A549 (cell line): ENCODE results near the gene TRAF3IP1. TPM values are rescaled to one million over a fixed set of nuclear protein-coding genes. Genes with fewer than 3 reads are reported as not detected.
A peak's percentile ranks its signal among the peaks of the same experiment; 100 is the strongest.

ENCODE experiments used
- ATAC-seq, 2 experiments: fragments of 200-7000 bp in 1 of 2; fragments of >200 bp in 1 of 2; cut with Nextera tagmentation in 1 of 2; cut with Tn5 transposase in 1 of 2; 3 replicates each; pipeline versions ENCODE4 v1.8.0 to v1.9.1; 2018 to 2020; ENCODE audit warnings: mild to moderate bottlenecking in 1 of 2, moderate library complexity in 1 of 2
- CTCF ChIA-PET: fragments of 300-600 bp; sonication (Branson Sonifier 250); formaldehyde crosslinking; extraction: SDS; loops from one replicate; lab custom pipeline; 2021; ENCODE audit warnings: antibody characterized with exemption, inconsistent platforms; lab: Yijun Ruan, JAX
- POLR2A ChIA-PET: fragments of 350-600 bp; formaldehyde crosslinking; extraction: SDS; loops from one replicate; lab custom pipeline; 2021; ENCODE audit warnings: antibody characterized with exemption, inconsistent platforms; lab: Yijun Ruan, JAX
- DNase-seq, 2 experiments: peaks; one replicate each; pipeline versions ENCODE4 v3.0.0 to v3.0.0-alpha.2; 2011 to 2016; ENCODE audit warnings: low read depth in 1 of 2, low spot score in 1 of 2
- FAIRE-seq: peaks from 2 replicates; lab custom pipeline; 2011; peaks lifted over from hg19 to GRCh38; lab: Jason Lieb, UNC
- H3K27ac ChIP-seq, 2 experiments: fragments of >200 bp; sonication (Bioruptor Twin); formaldehyde crosslinking; 3 replicates each; pipeline ENCODE4 v1.5.1; 2016 to 2017
- H3K4me1 ChIP-seq: fragments of >200 bp; sonication (Bioruptor Twin); formaldehyde crosslinking; 3 replicates; pipeline ENCODE4 v1.6.1; 2016
- H3K4me2 ChIP-seq: fragments of >200 bp; sonication (Bioruptor Twin); formaldehyde crosslinking; 3 replicates; pipeline ENCODE4 v1.6.1; 2016
- H3K4me3 ChIP-seq: fragments of >200 bp; sonication (Bioruptor Twin); formaldehyde crosslinking; 3 replicates; pipeline ENCODE4 v1.5.1; 2016
- H3K9me3 ChIP-seq: fragments of >200 bp; sonication (Bioruptor Twin); formaldehyde crosslinking; 3 replicates; pipeline ENCODE4 v1.6.1; 2016
- FOXS1 ChIP-seq: fragments of 250-450 bp; sonication (Bioruptor Pico); IDR thresholded peaks from 2 replicates; pipeline ENCODE4 v1.5.0; 2020; ENCODE audit warnings: mild to moderate bottlenecking, moderate library complexity
- GATA3 ChIP-seq: IDR thresholded peaks from 2 replicates; pipeline ENCODE4 v1.6.1; 2012; ENCODE audit warnings: borderline replicate concordance
- HOXB13 ChIP-seq: fragments of 250-450 bp; sonication (Bioruptor Pico); IDR thresholded peaks from 2 replicates; pipeline ENCODE4 v1.5.0; 2020; ENCODE audit warnings: low read depth, mild to moderate bottlenecking, moderate library complexity
- JUN ChIP-seq, 2 experiments: fragments of >200 bp; sonication (Bioruptor Twin); formaldehyde crosslinking; IDR thresholded peaks; 2 replicates in 1 of 2; 3 replicates in 1 of 2; pipeline ENCODE4 v1.6.1; 2016 to 2017
- KDM1A ChIP-seq: fragments of 200-600 bp; sonication (generic); IDR thresholded peaks from 2 replicates; pipeline ENCODE4 v1.6.1; 2016; ENCODE audit warnings: low read depth, mild to moderate bottlenecking
- KDM5A ChIP-seq: fragments of 200-600 bp; sonication (generic); IDR thresholded peaks from 2 replicates; pipeline ENCODE4 v1.6.1; 2016; ENCODE audit warnings: antibody characterized with exemption, mild to moderate bottlenecking
- MAFK ChIP-seq: fragments of 450-650 bp; IDR thresholded peaks from 2 replicates; pipeline ENCODE4 v1.6.1; 2014; ENCODE audit not compliant: partially characterized antibody
- MYC ChIP-seq: IDR thresholded peaks from 2 replicates; pipeline ENCODE4 v1.6.1; 2012; ENCODE audit warnings: mild to moderate bottlenecking, inconsistent platforms, low read length, improper control_type of control experiment, borderline replicate concordance
- POLR2A ChIP-seq: IDR thresholded peaks from 2 replicates; pipeline ENCODE4 v1.6.1; 2012; ENCODE audit warnings: mild to moderate bottlenecking, low read length
- ZFP36 ChIP-seq: fragments of 450-650 bp; IDR thresholded peaks from 2 replicates; pipeline ENCODE4 v1.6.1; 2014; ENCODE audit warnings: borderline replicate concordance; ENCODE audit not compliant: partially characterized antibody
- ZSCAN20 ChIP-seq: fragments of 250-450 bp; sonication (Bioruptor Pico); IDR thresholded peaks from 2 replicates; pipeline ENCODE4 v1.8.0; 2022; ENCODE audit warnings: mild to moderate bottlenecking, moderate library complexity
- WGBS: methylation state at CpG from one replicate; pipeline ENCODE4 v1.1.6; 2017; ENCODE audit errors: missing lambda C conversion rate; 5-methylcytosine and 5-hydroxymethylcytosine counted together
- polyA plus RNA-seq, 4 experiments: library from polyadenylated mRNA; depleted of rRNA in 3 of 4; stranded (reverse); fragments of >200 nt; fragmentation: RNase III in 1 of 4; extraction: RNeasy Plus Mini Kit Qiagen cat#74134 plus additional on column Dnase treatment in 1 of 4; gene quantifications; 2 replicates in 3 of 4; 3 replicates in 1 of 4; pipeline ENCODE4 v1.2.3, GENCODE V29; 2011 to 2017
- TF ChIP-seq, protein P1 (sequence below): fragments of >200 bp; sonication (Bioruptor Twin); formaldehyde crosslinking; IDR thresholded peaks from 3 replicates; pipeline ENCODE4 v1.5.1; 2016
- TF ChIP-seq, protein P2 (sequence below): fragments of >200 bp; sonication (Bioruptor Twin); formaldehyde crosslinking; IDR thresholded peaks from 3 replicates; pipeline ENCODE4 v1.6.1; 2016
- TF ChIP-seq, protein P3 (sequence below): fragments of >200 bp; sonication (Bioruptor Twin); formaldehyde crosslinking; IDR thresholded peaks from 2 replicates; pipeline ENCODE4 v1.6.1; 2016
- TF ChIP-seq, protein P4 (sequence below): fragments of 200-600 bp; sonication (generic); IDR thresholded peaks from 2 replicates; pipeline ENCODE4 v1.6.1; 2016; ENCODE audit warnings: antibody characterized with exemption, mild to moderate bottlenecking, moderate library complexity

Gene TRAF3IP1
- polyA plus RNA-seq, 2 of the 4 experiments (the other 2 are of a cell fraction): 10.6 to 19.2 TPM

DNA sequence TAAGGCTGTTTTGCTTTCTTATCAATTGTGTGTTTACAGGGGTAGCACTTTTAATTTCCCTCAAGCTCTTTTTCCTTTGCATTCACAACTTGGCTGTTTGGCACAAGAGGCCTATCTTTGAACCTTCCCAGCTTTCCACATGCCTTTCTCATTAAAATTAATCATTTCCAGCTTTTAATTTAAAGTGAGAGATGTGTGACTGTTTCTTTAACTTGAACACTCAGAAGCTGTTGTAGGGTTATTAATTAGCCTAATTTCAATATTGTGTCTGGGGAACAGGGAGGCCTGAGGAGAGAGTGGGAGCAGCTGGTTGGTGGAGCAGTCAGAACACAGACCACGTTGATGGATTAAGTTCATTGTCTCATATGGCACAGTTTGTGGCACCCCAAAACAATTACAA is 111.1 kb downstream of the TRAF3IP1 start:
- H3K4me1 ChIP-seq: peaks cover 28% of the 10 kb centered on the region; the same call in 2 of the 3 replicates
- FAIRE-seq: no peak
- no peaks in the 10 kb centered on the region for H3K9me3 ChIP-seq
- H3K4me2 ChIP-seq: no peak overlapping the region
- TF ChIP-seq ZFP36: no peak
- TF ChIP-seq MYC: no peak
- no peak for TF ChIP-seq JUN (IDR thresholded peaks at IDR 0.05)
- TF ChIP-seq FOXS1 (CRISPR knock-in tag): no peak
- TF ChIP-seq GATA3: no peak
- TF ChIP-seq, protein P1, sequence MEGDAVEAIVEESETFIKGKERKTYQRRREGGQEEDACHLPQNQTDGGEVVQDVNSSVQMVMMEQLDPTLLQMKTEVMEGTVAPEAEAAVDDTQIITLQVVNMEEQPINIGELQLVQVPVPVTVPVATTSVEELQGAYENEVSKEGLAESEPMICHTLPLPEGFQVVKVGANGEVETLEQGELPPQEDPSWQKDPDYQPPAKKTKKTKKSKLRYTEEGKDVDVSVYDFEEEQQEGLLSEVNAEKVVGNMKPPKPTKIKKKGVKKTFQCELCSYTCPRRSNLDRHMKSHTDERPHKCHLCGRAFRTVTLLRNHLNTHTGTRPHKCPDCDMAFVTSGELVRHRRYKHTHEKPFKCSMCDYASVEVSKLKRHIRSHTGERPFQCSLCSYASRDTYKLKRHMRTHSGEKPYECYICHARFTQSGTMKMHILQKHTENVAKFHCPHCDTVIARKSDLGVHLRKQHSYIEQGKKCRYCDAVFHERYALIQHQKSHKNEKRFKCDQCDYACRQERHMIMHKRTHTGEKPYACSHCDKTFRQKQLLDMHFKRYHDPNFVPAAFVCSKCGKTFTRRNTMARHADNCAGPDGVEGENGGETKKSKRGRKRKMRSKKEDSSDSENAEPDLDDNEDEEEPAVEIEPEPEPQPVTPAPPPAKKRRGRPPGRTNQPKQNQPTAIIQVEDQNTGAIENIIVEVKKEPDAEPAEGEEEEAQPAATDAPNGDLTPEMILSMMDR: no peak
- no peak for TF ChIP-seq POLR2A
- TF ChIP-seq HOXB13 (CRISPR knock-in tag): no peak
- TF ChIP-seq ZSCAN20: no peak
- TF ChIP-seq MAFK: no peak
- TF ChIP-seq, protein P2, sequence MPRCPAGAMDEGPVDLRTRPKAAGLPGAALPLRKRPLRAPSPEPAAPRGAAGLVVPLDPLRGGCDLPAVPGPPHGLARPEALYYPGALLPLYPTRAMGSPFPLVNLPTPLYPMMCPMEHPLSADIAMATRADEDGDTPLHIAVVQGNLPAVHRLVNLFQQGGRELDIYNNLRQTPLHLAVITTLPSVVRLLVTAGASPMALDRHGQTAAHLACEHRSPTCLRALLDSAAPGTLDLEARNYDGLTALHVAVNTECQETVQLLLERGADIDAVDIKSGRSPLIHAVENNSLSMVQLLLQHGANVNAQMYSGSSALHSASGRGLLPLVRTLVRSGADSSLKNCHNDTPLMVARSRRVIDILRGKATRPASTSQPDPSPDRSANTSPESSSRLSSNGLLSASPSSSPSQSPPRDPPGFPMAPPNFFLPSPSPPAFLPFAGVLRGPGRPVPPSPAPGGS: no peak
- TF ChIP-seq, protein P3, sequence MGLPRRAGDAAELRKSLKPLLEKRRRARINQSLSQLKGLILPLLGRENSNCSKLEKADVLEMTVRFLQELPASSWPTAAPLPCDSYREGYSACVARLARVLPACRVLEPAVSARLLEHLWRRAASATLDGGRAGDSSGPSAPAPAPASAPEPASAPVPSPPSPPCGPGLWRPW: no peak
- TF ChIP-seq KDM5A: no peak
- TF ChIP-seq, protein P4, sequence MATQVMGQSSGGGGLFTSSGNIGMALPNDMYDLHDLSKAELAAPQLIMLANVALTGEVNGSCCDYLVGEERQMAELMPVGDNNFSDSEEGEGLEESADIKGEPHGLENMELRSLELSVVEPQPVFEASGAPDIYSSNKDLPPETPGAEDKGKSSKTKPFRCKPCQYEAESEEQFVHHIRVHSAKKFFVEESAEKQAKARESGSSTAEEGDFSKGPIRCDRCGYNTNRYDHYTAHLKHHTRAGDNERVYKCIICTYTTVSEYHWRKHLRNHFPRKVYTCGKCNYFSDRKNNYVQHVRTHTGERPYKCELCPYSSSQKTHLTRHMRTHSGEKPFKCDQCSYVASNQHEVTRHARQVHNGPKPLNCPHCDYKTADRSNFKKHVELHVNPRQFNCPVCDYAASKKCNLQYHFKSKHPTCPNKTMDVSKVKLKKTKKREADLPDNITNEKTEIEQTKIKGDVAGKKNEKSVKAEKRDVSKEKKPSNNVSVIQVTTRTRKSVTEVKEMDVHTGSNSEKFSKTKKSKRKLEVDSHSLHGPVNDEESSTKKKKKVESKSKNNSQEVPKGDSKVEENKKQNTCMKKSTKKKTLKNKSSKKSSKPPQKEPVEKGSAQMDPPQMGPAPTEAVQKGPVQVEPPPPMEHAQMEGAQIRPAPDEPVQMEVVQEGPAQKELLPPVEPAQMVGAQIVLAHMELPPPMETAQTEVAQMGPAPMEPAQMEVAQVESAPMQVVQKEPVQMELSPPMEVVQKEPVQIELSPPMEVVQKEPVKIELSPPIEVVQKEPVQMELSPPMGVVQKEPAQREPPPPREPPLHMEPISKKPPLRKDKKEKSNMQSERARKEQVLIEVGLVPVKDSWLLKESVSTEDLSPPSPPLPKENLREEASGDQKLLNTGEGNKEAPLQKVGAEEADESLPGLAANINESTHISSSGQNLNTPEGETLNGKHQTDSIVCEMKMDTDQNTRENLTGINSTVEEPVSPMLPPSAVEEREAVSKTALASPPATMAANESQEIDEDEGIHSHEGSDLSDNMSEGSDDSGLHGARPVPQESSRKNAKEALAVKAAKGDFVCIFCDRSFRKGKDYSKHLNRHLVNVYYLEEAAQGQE: no peak
- no peak for ATAC-seq
- CTCF ChIA-PET: interaction anchor here (1.9 kb wide), 1 partner anchor 354 kb away, joined by 8 read pairs; no protein-coding TSS in a partner anchor
- H3K4me3 ChIP-seq: no peak overlapping the region
- H3K27ac ChIP-seq: 0 out of 6 replicates have a peak overlapping the region, but pooled peaks of 1 of the 2 experiments have one; percentile 20
- no peak for DNase-seq
- POLR2A ChIA-PET: no interaction called here
- 78% methylated on average over 1 of the region's 1 CpG for WGBS

DNA sequence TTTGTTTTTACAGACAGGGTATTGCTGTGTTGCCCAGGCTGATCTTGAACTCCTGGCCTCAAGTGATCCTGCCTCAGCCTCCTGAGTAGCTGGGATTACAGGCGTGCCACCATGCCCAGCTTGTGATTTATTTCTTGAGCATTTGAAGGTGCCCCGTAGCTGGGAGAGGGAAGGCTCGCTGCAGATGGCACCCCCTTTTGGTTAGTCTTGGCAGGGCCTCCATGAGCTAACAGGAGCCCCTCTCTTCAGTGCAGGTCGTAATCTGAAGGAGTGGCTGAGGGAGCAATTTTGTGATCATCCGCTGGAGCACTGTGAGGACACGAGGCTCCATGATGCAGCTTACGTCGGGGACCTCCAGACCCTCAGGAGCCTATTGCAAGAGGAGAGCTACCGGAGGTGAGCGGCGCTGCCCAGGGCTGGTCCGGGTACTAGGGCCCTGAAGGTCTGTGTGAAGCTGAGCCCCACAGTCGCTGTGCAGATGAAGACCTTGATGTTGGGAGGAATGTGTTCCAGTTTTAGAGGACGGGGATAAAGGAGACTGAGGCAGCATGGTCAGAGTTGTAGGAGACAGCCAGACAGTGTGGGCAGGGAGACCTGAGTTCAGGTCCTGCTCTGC is 113.1 kb downstream of the TRAF3IP1 start:
- DNase-seq (peak in 1 of 2 experiments; percentile 22), ATAC-seq (peak in 1 of 2 experiments; percentile 53; a peak in 2 of 6 replicates), FAIRE-seq (no peak)
- ChIA-PET POLR2A (no interaction called here), CTCF (interaction anchor here (1.4 kb wide), 1 partner anchor 80 kb away, joined by 3 read pairs; no protein-coding TSS in a partner anchor)
- no peaks in the 10 kb centered on the region for H3K9me3 ChIP-seq
- H3K4me3 ChIP-seq: no peak overlapping the region
- H3K4me2 ChIP-seq: no peak overlapping the region
- peaks cover 30% of the 10 kb centered on the region; the same call in 2 of the 3 replicates for H3K4me1 ChIP-seq
- WGBS: 88% methylated on average over 10 of the region's 14 CpGs
- peak overlapping the region in 1 of 2 experiments; percentile 55; a peak in 2 of 6 replicates for H3K27ac ChIP-seq
- TF ChIP-seq ZFP36: no peak
- no peak for TF ChIP-seq KDM1A
- no peak for TF ChIP-seq MYC
- TF ChIP-seq, protein P2: no peak
